Esophagus squamous epithelium (tissue), 4 donors: ENCODE data around the gene NCKIPSD.

Source experiments
- CTCF ChIP-seq, 6 experiments: fragments of 450-650 bp in 4 of 6; fragments of 200-600 bp in 2 of 6; sonication (generic) in 2 of 6; IDR thresholded peaks; one replicate each; pipeline ENCODE4 v1.5.1; 2016 to 2019; ENCODE audit warnings: antibody characterized with exemption in 6 of 6, mild to moderate bottlenecking in 4 of 6, moderate library complexity in 4 of 6
- POLR2A ChIP-seq, 4 donors: fragments of 450-650 bp; IDR thresholded peaks; one replicate each; pipeline ENCODE4 v1.6.1; 2017; ENCODE audit warnings: antibody characterized with exemption in 4 of 4, mild to moderate bottlenecking in 4 of 4, moderate library complexity in 3 of 4

- no peak for TF ChIP-seq CTCF (IDR thresholded peaks at IDR 0.05)
- no peak for TF ChIP-seq POLR2A (IDR thresholded peaks at IDR 0.05)
These were observed 7.7 kb downstream of the NCKIPSD start for GRCh38 chr3:48678056-48678455.
